ENCODE data around the gene GLB1L2.

DNA sequence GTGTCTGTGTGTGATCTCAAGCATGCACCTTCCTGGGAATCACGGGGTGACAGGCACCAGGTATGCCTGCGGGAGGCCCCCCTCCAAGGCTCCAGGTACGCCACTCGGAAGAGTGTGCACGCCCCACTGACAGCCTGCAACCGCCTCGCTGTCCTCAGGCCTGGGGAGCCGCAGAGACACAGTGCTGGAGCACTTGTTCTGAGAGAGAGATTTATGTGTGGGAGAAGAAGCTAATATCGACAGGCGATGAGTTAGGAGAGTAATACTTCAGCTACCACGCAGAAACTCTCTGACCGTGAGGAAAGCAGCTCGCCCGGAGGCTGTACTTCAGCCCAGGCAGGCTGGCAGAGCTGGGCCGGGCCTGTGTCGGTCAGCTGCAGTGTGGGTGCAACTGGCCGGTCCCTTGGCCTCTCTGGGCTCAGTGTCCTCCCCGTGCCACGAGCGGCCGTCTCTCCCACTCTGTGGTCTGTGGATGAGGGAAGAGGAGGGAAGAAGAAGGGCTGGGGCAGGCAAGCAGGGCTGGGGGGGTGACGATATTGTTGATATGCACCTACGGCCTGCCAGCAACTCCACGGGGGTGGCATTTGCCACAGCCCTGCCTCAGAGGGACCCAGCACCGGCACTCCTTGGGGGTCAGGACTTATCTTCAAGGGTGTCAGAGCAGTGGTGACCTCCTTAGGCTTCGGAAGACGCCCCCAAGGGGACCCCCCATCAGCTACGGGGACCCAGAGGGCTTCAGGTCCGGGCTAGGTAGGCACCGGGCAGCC lies 73.0 kb downstream of the GLB1L2 start:
- TF ChIP-seq, protein P1, sequence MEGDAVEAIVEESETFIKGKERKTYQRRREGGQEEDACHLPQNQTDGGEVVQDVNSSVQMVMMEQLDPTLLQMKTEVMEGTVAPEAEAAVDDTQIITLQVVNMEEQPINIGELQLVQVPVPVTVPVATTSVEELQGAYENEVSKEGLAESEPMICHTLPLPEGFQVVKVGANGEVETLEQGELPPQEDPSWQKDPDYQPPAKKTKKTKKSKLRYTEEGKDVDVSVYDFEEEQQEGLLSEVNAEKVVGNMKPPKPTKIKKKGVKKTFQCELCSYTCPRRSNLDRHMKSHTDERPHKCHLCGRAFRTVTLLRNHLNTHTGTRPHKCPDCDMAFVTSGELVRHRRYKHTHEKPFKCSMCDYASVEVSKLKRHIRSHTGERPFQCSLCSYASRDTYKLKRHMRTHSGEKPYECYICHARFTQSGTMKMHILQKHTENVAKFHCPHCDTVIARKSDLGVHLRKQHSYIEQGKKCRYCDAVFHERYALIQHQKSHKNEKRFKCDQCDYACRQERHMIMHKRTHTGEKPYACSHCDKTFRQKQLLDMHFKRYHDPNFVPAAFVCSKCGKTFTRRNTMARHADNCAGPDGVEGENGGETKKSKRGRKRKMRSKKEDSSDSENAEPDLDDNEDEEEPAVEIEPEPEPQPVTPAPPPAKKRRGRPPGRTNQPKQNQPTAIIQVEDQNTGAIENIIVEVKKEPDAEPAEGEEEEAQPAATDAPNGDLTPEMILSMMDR (IDR thresholded peaks at IDR 0.05; ENCODE audit: low read depth, low read length), result no peak
- no peak for TF ChIP-seq EZH2phosphoT487 (IDR thresholded peaks at IDR 0.05; ENCODE audit: low read depth)
